Uterus (tissue), 2 donors: ENCODE data around the gene WNT8A.

Source experiments
- POLR2A ChIP-seq, 2 donors: fragments of 450-650 bp; IDR thresholded peaks; one replicate each; pipeline ENCODE4 v1.6.1; 2016; ENCODE audit warnings: antibody characterized with exemption in 2 of 2, mild to moderate bottlenecking in 1 of 2, moderate library complexity in 1 of 2
- TF ChIP-seq, protein P1 (sequence below), 4 experiments: fragments of 200-600 bp in 2 of 4; fragments of 450-650 bp in 2 of 4; sonication (generic) in 2 of 4; IDR thresholded peaks; one replicate each; pipeline ENCODE4 v1.5.1; 2016 to 2019; ENCODE audit warnings: antibody characterized with exemption in 4 of 4, mild to moderate bottlenecking in 2 of 4, moderate library complexity in 1 of 4

DNA sequence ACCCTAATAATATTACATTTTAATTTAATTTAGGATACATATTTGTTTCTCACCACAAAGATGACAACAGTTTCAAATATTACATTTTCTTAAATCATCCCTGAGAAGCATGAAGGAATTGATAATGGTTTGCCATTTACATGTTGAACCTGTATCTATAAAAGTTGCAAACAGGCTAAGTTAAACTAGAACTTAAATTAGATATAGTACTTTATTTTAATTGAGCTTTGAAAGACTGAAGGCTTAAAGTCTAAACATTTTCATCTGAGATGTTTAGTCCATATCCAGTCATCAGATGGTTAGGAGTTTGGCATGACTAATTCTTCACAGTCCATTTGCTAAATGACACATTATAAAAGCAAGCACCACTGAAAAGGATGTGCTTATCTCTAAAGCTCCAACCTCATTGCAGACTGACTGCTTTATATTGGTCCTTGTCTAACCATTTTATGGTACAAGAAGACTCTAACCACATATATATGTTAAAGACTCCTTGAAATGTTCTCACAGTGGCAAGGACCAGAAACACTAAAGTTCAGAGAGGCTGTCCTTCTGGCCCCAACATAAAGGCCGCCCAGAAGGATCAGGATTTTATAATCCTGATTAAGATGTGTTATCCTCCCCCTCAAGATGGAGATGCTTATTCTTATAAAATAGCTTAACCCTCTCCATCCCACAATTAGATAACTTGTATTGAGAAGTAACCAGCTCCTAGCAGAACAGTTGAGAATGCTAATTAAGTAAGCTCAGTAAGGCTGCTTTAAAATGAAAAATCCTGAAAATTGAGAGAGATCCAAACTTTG, 25.8 kb downstream of the WNT8A start:
- TF ChIP-seq, protein P1, sequence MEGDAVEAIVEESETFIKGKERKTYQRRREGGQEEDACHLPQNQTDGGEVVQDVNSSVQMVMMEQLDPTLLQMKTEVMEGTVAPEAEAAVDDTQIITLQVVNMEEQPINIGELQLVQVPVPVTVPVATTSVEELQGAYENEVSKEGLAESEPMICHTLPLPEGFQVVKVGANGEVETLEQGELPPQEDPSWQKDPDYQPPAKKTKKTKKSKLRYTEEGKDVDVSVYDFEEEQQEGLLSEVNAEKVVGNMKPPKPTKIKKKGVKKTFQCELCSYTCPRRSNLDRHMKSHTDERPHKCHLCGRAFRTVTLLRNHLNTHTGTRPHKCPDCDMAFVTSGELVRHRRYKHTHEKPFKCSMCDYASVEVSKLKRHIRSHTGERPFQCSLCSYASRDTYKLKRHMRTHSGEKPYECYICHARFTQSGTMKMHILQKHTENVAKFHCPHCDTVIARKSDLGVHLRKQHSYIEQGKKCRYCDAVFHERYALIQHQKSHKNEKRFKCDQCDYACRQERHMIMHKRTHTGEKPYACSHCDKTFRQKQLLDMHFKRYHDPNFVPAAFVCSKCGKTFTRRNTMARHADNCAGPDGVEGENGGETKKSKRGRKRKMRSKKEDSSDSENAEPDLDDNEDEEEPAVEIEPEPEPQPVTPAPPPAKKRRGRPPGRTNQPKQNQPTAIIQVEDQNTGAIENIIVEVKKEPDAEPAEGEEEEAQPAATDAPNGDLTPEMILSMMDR (IDR thresholded peaks at IDR 0.05): no peak
- TF ChIP-seq POLR2A (IDR thresholded peaks at IDR 0.05): no peak
